GM13976 (cell line): ENCODE measurements around the gene CSRP3.

Experiments used
- DNase-seq: peaks from one replicate; pipeline ENCODE4 v3.0.0; 2012; ENCODE audit warnings: low spot score
- in situ Hi-C: fragments of 300-500 bp; cut with MboI; formaldehyde crosslinking; loops from one replicate; pipeline ENCODE4 v1.12.0; 2022; ENCODE audit warnings: low sequenced_read_pairs, mixed read lengths, inconsistent platforms; ENCODE audit not compliant: unreplicated experiment
- TF ChIP-seq, protein P1 (sequence below): IDR thresholded peaks from 2 replicates; pipeline ENCODE4 v1.5.1; 2012; ENCODE audit warnings: borderline replicate concordance, mild to moderate bottlenecking; ENCODE audit not compliant: insufficient read depth; ENCODE audit errors: extremely low read depth, missing control alignments, control extremely low read depth

Gene CSRP3

GRCh38 chr11:19237813-19238212 is 36.0 kb upstream of the CSRP3 start:
- TF ChIP-seq, protein P1, sequence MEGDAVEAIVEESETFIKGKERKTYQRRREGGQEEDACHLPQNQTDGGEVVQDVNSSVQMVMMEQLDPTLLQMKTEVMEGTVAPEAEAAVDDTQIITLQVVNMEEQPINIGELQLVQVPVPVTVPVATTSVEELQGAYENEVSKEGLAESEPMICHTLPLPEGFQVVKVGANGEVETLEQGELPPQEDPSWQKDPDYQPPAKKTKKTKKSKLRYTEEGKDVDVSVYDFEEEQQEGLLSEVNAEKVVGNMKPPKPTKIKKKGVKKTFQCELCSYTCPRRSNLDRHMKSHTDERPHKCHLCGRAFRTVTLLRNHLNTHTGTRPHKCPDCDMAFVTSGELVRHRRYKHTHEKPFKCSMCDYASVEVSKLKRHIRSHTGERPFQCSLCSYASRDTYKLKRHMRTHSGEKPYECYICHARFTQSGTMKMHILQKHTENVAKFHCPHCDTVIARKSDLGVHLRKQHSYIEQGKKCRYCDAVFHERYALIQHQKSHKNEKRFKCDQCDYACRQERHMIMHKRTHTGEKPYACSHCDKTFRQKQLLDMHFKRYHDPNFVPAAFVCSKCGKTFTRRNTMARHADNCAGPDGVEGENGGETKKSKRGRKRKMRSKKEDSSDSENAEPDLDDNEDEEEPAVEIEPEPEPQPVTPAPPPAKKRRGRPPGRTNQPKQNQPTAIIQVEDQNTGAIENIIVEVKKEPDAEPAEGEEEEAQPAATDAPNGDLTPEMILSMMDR: no peak
- DNase-seq: no peak
- in situ Hi-C loops: no loop called here

GRCh38 chr11:19237381-19237780 is 35.6 kb upstream of the CSRP3 start:
- in situ Hi-C loops: no loop called here
- TF ChIP-seq, protein P1: no peak
- DNase-seq: no peak

DNA sequence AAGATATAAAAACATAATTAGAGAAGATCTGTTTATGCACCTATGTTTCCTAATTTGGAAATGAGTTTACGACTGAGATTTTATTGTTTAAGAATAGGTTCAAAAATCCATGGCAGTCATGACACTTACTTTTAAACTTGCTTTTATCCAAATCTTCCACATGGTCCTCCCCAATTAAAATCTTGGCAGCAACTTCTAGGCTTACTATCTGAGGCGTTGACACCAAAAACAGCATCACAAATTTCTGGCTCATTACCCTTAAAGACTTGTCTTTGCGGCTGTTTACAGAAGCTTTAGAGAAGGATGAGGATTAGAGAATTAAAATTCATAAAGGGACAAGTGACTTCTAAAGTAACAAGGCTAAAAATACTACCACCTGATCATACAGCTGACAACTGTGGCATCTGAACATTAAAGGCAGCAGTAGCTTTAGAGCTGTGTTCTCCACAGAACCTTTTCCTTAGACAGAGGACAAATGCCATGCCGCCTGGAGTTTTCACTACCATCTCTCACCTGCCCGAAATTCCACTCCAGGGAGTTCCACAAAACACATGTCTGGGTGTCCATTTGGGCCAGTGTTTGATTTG is 32.5 kb upstream of the CSRP3 start:
- in situ Hi-C loops: no loop called here
- no peak for DNase-seq

DNA sequence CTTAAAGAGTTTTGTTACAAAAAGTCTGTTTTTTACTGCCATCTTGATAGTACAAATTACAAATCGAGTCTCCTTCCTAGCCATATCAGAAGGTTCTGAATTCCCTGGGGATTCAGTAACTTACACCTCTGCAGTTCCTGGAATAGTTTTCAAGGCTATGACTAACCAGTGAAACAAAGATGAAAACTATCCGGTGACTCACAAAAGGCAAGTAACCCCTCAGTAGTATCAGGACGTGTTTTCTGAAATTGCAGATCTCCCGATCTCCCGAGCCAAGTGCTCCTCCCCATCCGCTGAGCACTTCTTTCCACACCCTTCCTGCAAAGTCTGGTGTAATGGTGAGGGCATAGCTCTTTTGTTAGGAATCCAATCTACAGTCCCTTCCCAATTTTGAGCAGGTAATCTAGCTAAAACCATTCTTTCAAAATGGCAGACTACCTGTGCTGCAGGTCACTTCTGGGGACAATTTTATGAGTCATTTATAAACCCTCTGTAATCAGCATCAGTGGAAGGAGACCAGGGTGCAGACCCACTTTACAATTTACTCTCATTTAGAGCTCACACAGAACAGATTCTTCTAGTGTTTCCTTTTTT is 31.2 kb upstream of the CSRP3 start:
- DNase-seq: no peak
- TF ChIP-seq, protein P1: no peak
- in situ Hi-C loops: no loop called here

More for the DNA sequence above, 32.5 kb upstream of the CSRP3 start:
- TF ChIP-seq, protein P1: no peak

GRCh38 chr11:19229671-19230070 is 27.9 kb upstream of the CSRP3 start:
- no peak for DNase-seq
- in situ Hi-C loops: no loop called here
- TF ChIP-seq, protein P1: no peak

DNA sequence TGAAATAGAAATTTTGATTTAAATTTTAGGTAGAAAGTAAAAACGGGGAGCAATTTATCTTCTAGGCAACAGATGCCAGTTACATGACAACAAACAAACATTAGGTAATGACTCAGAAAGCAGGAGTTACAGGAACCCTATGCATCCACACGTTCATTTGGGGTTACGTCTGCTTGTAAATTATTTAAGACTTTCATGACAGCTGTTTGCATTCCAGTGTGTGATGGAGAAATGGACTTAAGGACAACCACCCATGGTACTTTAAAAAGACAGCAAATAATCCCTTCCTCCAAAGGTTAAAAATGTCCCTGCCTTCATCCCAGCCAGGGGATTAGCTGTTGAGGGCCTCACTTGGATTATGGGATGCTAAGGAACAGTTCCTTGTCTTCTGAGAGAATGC is 27.2 kb upstream of the CSRP3 start:
- TF ChIP-seq, protein P1: no peak
- in situ Hi-C loops: no loop called here
- no peak for DNase-seq
